Sigmoid colon (tissue), 4 donors: Measurements from ENCODE around the gene NOL7.

Experiments
- CTCF ChIP-seq, 4 experiments: fragments of 450-650 bp in 3 of 4; fragments of 200-600 bp in 1 of 4; IDR thresholded peaks; one replicate each; pipeline ENCODE4 v1.5.1; 2016 to 2019; ENCODE audit warnings: antibody characterized with exemption in 4 of 4, mild to moderate bottlenecking in 3 of 4, moderate library complexity in 2 of 4
- EP300 ChIP-seq, 4 donors: sonication (generic); formaldehyde crosslinking; IDR thresholded peaks; one replicate each; pipeline ENCODE4 v1.6.1; 2017; ENCODE audit warnings: antibody characterized with exemption in 4 of 4
- POLR2A ChIP-seq, 2 donors: fragments of 450-650 bp; IDR thresholded peaks; one replicate each; pipeline ENCODE4 v1.6.1; 2016; ENCODE audit warnings: antibody characterized with exemption in 2 of 2, mild to moderate bottlenecking in 2 of 2, moderate library complexity in 2 of 2
- POLR2AphosphoS5 ChIP-seq, 4 donors: sonication (generic); formaldehyde crosslinking; IDR thresholded peaks; one replicate each; pipeline ENCODE4 v1.6.1; 2017; ENCODE audit warnings: antibody characterized with exemption in 4 of 4

GRCh38 chr6:13655700-13656099 is 40.6 kb downstream of the NOL7 start:
- no peak for TF ChIP-seq CTCF (IDR thresholded peaks at IDR 0.05)
- no peak for TF ChIP-seq POLR2A (IDR thresholded peaks at IDR 0.05)
- TF ChIP-seq POLR2AphosphoS5 (IDR thresholded peaks at IDR 0.05), result no peak
- no peak for TF ChIP-seq EP300 (IDR thresholded peaks at IDR 0.05)
